GM19025 (cell line): ENCODE measurements around the gene NEGR1.

Experiments used
- ATAC-seq: cut with Tn5 transposase; IDR thresholded peaks from one replicate; pipeline ENCODE4 v1.9.1; 2021; ENCODE audit warnings: mild to moderate bottlenecking, low read depth, moderate library complexity; ENCODE audit not compliant: unreplicated experiment

NEGR1 gene

GRCh38 chr1:71737768-71738167 is 544.6 kb downstream of the NEGR1 start:
- no peak for ATAC-seq

GRCh38 chr1:71733121-71733520 is 549.2 kb downstream of the NEGR1 start:
- no peak for ATAC-seq

DNA sequence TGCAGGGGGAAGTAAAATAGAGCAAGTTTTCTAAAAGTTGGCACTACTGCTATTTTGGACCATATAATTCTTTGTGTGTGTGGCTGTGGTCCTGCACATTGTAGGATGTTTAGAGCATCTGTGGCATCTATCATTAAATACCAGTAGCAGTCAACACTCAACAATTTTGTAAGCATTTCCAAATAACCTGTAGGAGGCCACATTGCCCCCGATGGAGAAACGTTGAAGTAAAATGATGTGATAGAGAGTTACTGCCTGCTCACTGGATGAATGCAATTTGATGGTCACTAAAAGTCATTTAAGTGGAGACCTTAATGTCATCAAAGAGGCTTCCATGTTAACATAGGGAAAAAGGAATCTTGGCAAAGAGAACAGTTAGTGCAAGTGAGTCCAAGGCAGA is 560.8 kb downstream of the NEGR1 start:
- ATAC-seq: no peak

- ATAC-seq: no peak
Observed at GRCh38 chr1:71719330-71719729, 563.0 kb downstream of the NEGR1 start.

DNA sequence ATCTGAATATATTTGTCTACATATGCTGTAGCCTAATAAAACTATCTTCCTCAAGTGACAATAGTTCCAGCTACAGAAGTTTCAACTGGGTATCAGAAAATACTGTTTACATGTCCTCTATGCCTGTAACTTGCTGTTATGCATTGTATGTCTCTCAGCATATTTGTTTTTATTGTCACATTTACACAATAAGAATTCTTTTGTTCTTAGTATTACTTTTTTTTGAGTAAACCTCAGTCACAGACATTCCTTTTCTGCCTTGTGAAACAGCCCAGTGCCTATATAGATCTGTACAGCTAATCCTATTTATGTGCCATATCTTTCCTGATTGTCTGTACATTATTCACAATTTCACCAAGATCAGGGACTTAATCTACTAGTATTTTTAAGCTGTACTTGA is 565.2 kb downstream of the NEGR1 start:
- no peak for ATAC-seq

GRCh38 chr1:71711456-71711855 is 570.9 kb downstream of the NEGR1 start:
- no peak for ATAC-seq

DNA sequence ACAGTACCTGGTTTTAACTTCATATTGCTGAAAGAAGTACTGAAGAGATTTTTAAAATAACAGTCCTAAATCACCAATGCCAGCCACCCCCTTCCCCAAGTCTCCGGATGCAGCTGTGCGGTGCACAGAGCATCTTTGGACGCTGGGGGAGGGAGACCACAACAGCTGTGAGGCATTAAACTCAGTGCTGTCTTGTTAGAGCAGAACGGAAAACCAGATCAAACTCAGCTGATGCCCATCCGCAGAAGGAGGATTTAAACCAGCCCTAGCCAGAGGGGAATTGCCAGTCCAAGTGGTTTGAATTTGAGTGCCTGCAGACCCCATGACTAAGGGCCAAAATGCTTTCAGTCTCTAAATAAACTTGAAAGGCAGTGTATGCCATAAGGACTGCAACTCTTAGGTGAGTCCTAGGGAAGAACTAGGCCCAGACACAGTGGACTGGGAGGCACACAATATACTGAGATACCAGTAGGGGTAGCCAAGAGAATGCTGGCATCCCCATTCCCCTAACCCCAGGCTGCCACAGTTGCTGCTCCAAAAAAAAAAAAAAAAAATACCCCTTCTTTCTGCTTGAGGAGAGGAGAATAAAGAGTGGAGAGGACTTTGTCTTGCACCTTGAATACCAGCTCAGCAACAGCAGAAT is 576.2 kb downstream of the NEGR1 start:
- ATAC-seq: no peak

- ATAC-seq: no peak
Observed at GRCh38 chr1:71698186-71698585, 584.2 kb downstream of the NEGR1 start.

- ATAC-seq: no peak
Observed at GRCh38 chr1:71695821-71696220, 586.5 kb downstream of the NEGR1 start.

GRCh38 chr1:71695084-71695483 is 587.3 kb downstream of the NEGR1 start:
- ATAC-seq: no peak

- no peak for ATAC-seq
Observed at GRCh38 chr1:71693581-71693980, 588.8 kb downstream of the NEGR1 start.

DNA sequence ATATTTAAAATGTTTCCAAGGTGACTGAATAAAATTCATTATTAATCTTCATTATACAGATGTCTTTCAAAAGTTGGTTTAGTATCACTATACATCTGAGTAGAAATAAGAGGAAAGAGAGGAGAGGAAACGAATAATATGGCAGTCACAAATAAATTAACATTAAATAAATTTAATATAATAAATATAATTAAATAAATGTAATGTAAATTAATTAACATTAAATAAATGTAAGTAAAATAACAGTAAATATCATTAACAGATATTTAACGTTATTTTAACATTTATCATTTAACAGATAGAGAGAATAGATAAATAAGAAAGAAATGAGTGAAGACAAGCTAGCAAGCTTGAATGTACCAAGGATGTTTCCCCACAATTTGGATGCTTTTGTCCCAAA is 592.7 kb downstream of the NEGR1 start:
- no peak for ATAC-seq

DNA sequence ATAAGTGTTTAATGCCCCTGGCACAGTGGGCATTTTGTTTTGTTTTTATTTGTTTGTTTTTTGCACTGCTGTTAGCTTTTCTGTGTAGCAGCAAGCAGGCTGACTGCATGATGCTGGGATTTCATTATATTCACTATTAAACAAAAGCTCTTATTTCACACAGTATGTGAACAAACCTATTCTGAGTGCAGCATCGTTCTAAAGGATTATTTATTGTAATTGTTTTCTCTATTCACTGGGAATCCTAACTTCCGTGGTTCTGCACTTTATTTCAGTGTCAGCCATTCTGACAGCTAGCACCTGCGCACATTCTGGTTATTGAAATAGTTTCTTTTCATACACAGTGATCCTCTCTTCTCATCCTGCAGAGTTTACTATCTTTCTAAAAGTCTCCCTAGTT is 595.0 kb downstream of the NEGR1 start:
- no peak for ATAC-seq

- ATAC-seq: no peak
Observed at GRCh38 chr1:71676979-71677925, 605.1 kb downstream of the NEGR1 start.

- no peak for ATAC-seq
Observed at GRCh38 chr1:71668065-71668464, 614.3 kb downstream of the NEGR1 start.

GRCh38 chr1:71667216-71667615 is 615.1 kb downstream of the NEGR1 start:
- ATAC-seq: no peak

DNA sequence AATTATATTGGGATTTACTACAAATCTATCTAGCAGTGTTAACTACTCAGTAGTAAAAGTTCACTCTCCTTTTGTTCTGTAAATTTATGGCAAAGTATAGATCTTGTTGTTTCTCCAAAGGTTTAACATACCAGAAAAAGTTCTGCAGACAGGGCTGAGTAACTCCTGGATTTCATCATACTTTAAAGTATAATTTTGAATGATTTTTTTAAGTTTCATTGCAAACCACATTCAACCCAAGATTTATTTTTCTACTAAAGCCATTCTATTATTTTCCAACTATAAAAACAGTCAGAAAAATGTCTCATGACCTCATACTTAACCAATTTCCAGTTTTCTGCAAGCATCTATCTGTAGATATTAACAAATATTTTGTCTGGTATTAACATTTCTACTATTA is 615.7 kb downstream of the NEGR1 start:
- ATAC-seq: no peak

DNA sequence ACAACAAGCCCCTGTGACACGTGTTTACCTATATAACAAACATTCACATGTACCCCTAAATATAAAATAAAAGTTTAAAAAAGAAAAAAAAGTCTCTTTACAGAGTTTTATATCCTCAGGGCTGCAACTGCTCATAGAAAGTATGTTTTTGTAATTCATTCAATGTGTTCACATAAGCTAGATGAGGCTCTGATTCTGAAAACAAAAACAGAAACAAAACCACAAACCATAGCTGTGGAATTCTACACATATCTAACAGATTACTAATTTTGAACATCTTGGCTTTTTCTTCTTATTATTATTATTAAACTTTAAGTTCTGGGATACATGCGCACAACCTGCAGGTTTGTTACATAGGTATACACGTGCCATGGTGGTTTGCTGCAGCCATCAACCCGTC is 621.9 kb downstream of the NEGR1 start:
- ATAC-seq: no peak

DNA sequence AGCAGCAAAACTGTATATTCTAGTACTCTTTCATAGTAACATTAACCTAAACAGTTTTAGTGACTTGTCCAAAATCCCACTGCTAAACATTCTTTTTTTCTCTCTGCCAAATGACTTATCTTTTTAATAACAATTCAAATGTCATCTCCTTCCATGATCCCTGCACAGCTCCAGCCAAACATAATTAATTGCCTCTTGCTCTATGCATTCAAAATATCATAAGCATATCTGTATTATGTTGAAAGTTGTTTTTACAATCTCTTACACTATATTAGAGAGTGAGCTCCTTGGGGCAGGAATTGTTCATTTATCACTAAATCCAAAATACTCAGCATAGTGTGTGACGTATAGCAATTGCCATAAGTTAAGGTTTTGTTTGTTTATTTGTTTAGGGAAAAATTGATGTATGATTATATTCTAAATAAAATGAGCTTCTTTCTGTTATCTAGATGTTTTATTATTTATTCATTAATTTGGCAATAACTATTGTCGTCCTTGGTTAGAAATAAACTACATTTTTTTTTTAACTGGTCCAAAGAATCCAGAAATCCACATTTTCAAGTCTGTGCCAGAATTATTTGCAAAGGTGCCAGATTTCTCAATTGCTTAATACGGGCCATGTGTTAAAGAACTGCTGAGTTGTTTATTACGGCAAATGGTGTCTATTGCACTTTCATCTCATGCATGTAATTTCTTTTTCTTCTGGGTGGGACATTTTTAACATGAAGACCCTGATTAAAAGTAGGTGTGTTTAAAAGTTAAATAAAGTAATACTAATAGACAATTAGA is 624.3 kb downstream of the NEGR1 start:
- no peak for ATAC-seq

DNA sequence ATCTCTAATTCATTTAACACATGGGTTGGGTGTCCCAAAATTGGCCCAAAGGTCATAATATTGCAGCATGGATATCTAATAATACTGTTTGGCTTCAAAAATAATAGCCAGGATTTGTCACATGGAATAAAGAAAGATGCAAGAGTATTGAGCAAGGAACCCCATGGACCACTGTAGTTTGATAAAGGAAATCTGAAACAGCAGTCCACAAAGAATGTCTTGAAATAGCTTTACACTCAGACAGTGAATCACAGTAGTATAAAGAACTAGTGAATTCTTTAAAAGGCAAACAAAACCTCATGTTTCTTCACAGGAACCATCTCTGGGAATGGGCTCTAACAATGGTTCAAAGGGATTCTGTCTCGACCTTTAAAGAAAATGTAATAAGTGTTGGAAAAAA is 625.4 kb downstream of the NEGR1 start:
- no peak for ATAC-seq

GRCh38 chr1:71655604-71656003 is 626.7 kb downstream of the NEGR1 start:
- ATAC-seq: no peak
